HepG2 (cell line): Measurements from ENCODE around the gene RILPL1. TPM values are rescaled to one million over a fixed set of nuclear protein-coding genes. Genes with fewer than 3 reads are reported as not detected.

Experiments
- ATAC-seq: fragments of 200-7000 bp; cut with Tn5 transposase; 3 replicates; pipeline ENCODE4 v1.9.1; 2020; ENCODE audit warnings: mild to moderate bottlenecking, moderate library complexity
- BruUV-seq: library from RNA; stranded (reverse); fragments of 400-500 nt; replicated peaks from 2 replicates; lab custom pipeline; 2021; lab: Mats Ljungman, UMichigan
- CTCF ChIA-PET: fragments of 300-600 bp; formaldehyde crosslinking; extraction: SDS; loops from one replicate; lab custom pipeline; 2021; ENCODE audit warnings: low total read pairs, inconsistent platforms, low intra/inter-chr PET ratio; lab: Yijun Ruan, JAX
- POLR2A ChIA-PET: fragments of 350-600 bp; sonication (Branson Sonifier 250); formaldehyde crosslinking; loops from one replicate; lab custom pipeline; 2020; ENCODE audit warnings: antibody characterized with exemption, inconsistent platforms; lab: Yijun Ruan, JAX
- DNase-seq: peaks from one replicate; pipeline ENCODE4 v3.0.0-alpha.2; 2015; ENCODE audit warnings: low spot score
- FAIRE-seq: peaks from 3 replicates; lab custom pipeline; 2011; peaks lifted over from hg19 to GRCh38; lab: Jason Lieb, UNC
- H2AFZ ChIP-seq: one replicate; pipeline ENCODE4 v1.6.1; 2011; ENCODE audit warnings: low read length, inconsistent platforms
- H3K27ac ChIP-seq: fragments of 300-600 bp; 3 replicates; pipeline ENCODE4 v1.8.0; 2011; ENCODE audit warnings: mixed run types, mild to moderate bottlenecking, mixed read lengths, low read length, inconsistent platforms; ENCODE audit not compliant: insufficient read depth; ENCODE audit errors: extremely low read length
- H3K27me3 ChIP-seq, 2 experiments: fragments of 200-600 bp in 1 of 2; 2 replicates in 1 of 2; 3 replicates in 1 of 2; pipeline versions ENCODE4 v1.6.0 to v1.8.0; 2011; ENCODE audit warnings: low read length in 2 of 2, mild to moderate bottlenecking in 2 of 2, moderate library complexity in 2 of 2, inconsistent platforms in 1 of 2; ENCODE audit not compliant: insufficient read depth in 2 of 2, control insufficient read depth in 1 of 2
- H3K36me3 ChIP-seq, 2 experiments: fragments of 200-600 bp in 1 of 2; replicated peaks in 1 of 2; 2 replicates in 1 of 2; 3 replicates in 1 of 2; pipeline versions ENCODE4 v1.5.1 to v1.8.0; 2011; ENCODE audit warnings: low read length in 2 of 2, inconsistent platforms in 1 of 2; ENCODE audit not compliant: insufficient read depth in 2 of 2, control insufficient read depth in 1 of 2
- H3K4me1 ChIP-seq: 2 replicates; pipeline ENCODE4 v1.5.1; 2012; ENCODE audit warnings: low read length, inconsistent platforms; ENCODE audit not compliant: insufficient read depth
- H3K4me2 ChIP-seq: 2 replicates; pipeline ENCODE4 v1.6.0; 2011; ENCODE audit warnings: low read depth, low read length, inconsistent platforms
- H3K4me3 ChIP-seq, 3 experiments: fragments of 200-600 bp in 1 of 3; sonication (generic), shearing (Covaris generic) in 1 of 3; replicated peaks in 1 of 3; 2 replicates each; pipeline ENCODE4 v1.5.1; 2011 to 2016; ENCODE audit warnings: low read length in 3 of 3, inconsistent platforms in 2 of 3, low read depth in 2 of 3, mild to moderate bottlenecking in 2 of 3, control low read depth in 1 of 3, mixed read lengths in 1 of 3; ENCODE audit not compliant: insufficient read depth in 1 of 3
- H3K79me2 ChIP-seq: one replicate; pipeline ENCODE4 v1.6.1; 2011; ENCODE audit warnings: low read length, inconsistent platforms; ENCODE audit not compliant: insufficient read depth
- H3K9ac ChIP-seq: 2 replicates; pipeline ENCODE4 v1.6.0; 2011; ENCODE audit warnings: mild to moderate bottlenecking, low read depth, low read length, inconsistent platforms; ENCODE audit not compliant: insufficient read depth
- H3K9me3 ChIP-seq: 2 replicates; pipeline ENCODE4 v1.5.1; 2012; ENCODE audit warnings: mild to moderate bottlenecking, low read length
- H4K20me1 ChIP-seq: 2 replicates; pipeline ENCODE4 v1.6.0; 2011; ENCODE audit warnings: inconsistent platforms, mild to moderate bottlenecking, low read length, moderate library complexity; ENCODE audit not compliant: insufficient read depth
- CBX2 ChIP-seq, 2 experiments: fragments of 200-600 bp in 1 of 2; sonication (generic); formaldehyde crosslinking in 1 of 2; IDR thresholded peaks; 2 replicates each; pipeline versions ENCODE4 v1.7.0 to v1.8.1; 2018 to 2022; ENCODE audit warnings: low read depth in 2 of 2, low read length in 1 of 2, mild to moderate bottlenecking in 1 of 2, missing genetic modification reagents in 1 of 2
- FLYWCH1 ChIP-seq: sonication (generic); formaldehyde crosslinking; IDR thresholded peaks from 2 replicates; pipeline ENCODE4 v1.8.1; 2023; ENCODE audit warnings: mild to moderate bottlenecking, missing genetic modification reagents
- FOXA3 ChIP-seq: IDR thresholded peaks from 2 replicates; pipeline ENCODE4 v1.6.1; 2016; ENCODE audit warnings: missing genetic modification reagents, missing compliant biosample characterization
- IRF2 ChIP-seq: IDR thresholded peaks from 2 replicates; pipeline ENCODE4 v1.6.1; 2018; ENCODE audit warnings: missing genetic modification reagents, missing compliant biosample characterization
- MED13 ChIP-seq: sonication (generic); formaldehyde crosslinking; IDR thresholded peaks from 2 replicates; pipeline ENCODE4 v1.5.0; 2020; ENCODE audit warnings: missing genetic modification reagents
- PCBP2 ChIP-seq: fragments of 200-400 bp; formaldehyde crosslinking; optimal IDR thresholded peaks from 2 replicates; pipeline ENCODE3; 2018; ENCODE audit warnings: low read length, low read depth; ENCODE audit not compliant: poor library complexity, severe bottlenecking
- PRMT3 ChIP-seq: sonication (generic); formaldehyde crosslinking; IDR thresholded peaks from 2 replicates; pipeline ENCODE4 v1.8.1; 2022; ENCODE audit warnings: low read depth, mild to moderate bottlenecking, moderate library complexity, missing genetic modification reagents, borderline replicate concordance
- REST ChIP-seq, 2 experiments: IDR thresholded peaks; 2 replicates each; pipeline ENCODE4 v1.6.1; 2011 to 2012; ENCODE audit warnings: low read length in 2 of 2, borderline replicate concordance in 1 of 2, low read depth in 1 of 2, mild to moderate bottlenecking in 1 of 2, moderate library complexity in 1 of 2
- SNAPC5 ChIP-seq: sonication (generic); formaldehyde crosslinking; IDR thresholded peaks from 2 replicates; pipeline ENCODE4 v1.8.1; 2023; ENCODE audit warnings: mild to moderate bottlenecking, missing genetic modification reagents, borderline replicate concordance
- ZNF598 ChIP-seq: sonication (generic); formaldehyde crosslinking; IDR thresholded peaks from 2 replicates; pipeline ENCODE4 v1.5.1; 2020; ENCODE audit warnings: mild to moderate bottlenecking, missing genetic modification reagents, borderline replicate concordance
- ZNF609 ChIP-seq: sonication (generic); formaldehyde crosslinking; IDR thresholded peaks from 2 replicates; pipeline ENCODE4 v1.4.0; 2020; ENCODE audit warnings: mild to moderate bottlenecking, missing genetic modification reagents, borderline replicate concordance
- ZNF652 ChIP-seq: IDR thresholded peaks from 2 replicates; pipeline ENCODE4 v1.6.1; 2016; ENCODE audit warnings: low read depth, borderline replicate concordance
- ZSCAN21 ChIP-seq: sonication (generic); formaldehyde crosslinking; IDR thresholded peaks from 2 replicates; pipeline ENCODE4 v1.8.0; 2022; ENCODE audit warnings: mild to moderate bottlenecking, missing genetic modification reagents, moderate library complexity, borderline replicate concordance
- WGBS: methylation state at CpG from one replicate; pipeline ENCODE4 v1.1.6; 2017; ENCODE audit warnings: low lambda C conversion rate; 5-methylcytosine and 5-hydroxymethylcytosine counted together
- in situ Hi-C: cut with HindIII; loops from 2 replicates; pipeline ENCODE4 v1.10.0; 2017; ENCODE audit warnings: low pct_unique_long_range_greater_than_20kb; ENCODE audit not compliant: extremely low pct_ligation_motif_present
- intact Hi-C: fragments of 100-400 bp; cut with micrococcal nuclease; formaldehyde crosslinking; loops from one replicate; pipeline ENCODE4 v1.10.0; 2022; ENCODE audit not compliant: unreplicated experiment
- polyA plus RNA-seq, 8 experiments: library from polyadenylated mRNA; depleted of rRNA in 3 of 8; stranded (reverse) in 7 of 8; unstranded in 1 of 8; fragments of >200 nt; fragmentation: Illumina TruSeq in 4 of 8; extraction: Trizol in 4 of 8; gene quantifications; 2 replicates each; pipeline versions ENCODE4 v1.2.1 to v1.2.3, GENCODE V29; 2011 to 2016; ENCODE audit warnings: low read depth in 4 of 8, missing spikeins in 1 of 8, mixed read lengths in 1 of 8; ENCODE audit not compliant: insufficient read depth in 1 of 8
- total RNA-seq, 5 experiments: library from RNA; depleted of rRNA; stranded (reverse); fragments of >200 nt; fragmentation: Illumina TruSeq; extraction: Trizol; gene quantifications; 2 replicates each; pipeline ENCODE4 v1.2.3, GENCODE V29; 2016; ENCODE audit warnings: low read depth in 1 of 5
- TF ChIP-seq, protein P1 (sequence below): fragments of 450-650 bp; IDR thresholded peaks from 2 replicates; pipeline ENCODE4 v1.6.1; 2017

The RILPL1 gene
- total and polyA plus RNA-seq, 2 of the 13 experiments (the other 11 are each of a cell fraction or from before 2014, with no cell fraction given) = 5.8 to 28.4 TPM

DNA sequence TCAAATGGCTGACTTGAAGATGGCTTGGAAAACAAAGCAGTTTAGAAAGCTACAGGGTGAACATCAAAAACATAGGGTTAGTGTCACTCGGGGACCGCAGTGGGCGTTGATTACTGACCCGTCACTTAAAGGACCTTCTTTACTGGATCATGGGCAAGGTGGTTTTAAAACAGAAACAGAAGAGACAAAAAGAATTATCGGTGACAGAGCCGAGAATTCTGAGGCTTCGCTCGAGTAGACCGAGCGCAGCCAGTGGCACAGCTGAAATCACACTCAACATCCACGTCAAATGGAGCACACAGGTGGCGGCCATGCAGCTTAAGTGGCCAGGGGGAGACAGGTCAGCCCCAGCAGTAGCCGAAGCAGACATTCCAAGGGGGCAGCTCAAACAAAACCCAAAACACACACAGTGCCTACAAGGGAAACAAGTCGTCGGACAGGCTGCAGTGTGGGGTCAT is 58.2 kb downstream of the RILPL1 start:
- intact Hi-C loops = no loop called here
- DNase-seq (no peak), FAIRE-seq (no peak), ATAC-seq (no peak)
- H4K20me1 ChIP-seq = no peaks in the 10 kb centered on the region
- TF ChIP-seq PCBP2 = no peak
- TF ChIP-seq FOXA3 (CRISPR knock-in tag) = no peak
- no peak for TF ChIP-seq CBX2 (IDR thresholded peaks at IDR 0.05; ENCODE audit: low read depth, low read length)
- TF ChIP-seq CBX2 (CRISPR knock-in tag; IDR thresholded peaks at IDR 0.05; ENCODE audit: low read depth) = no peak
- no peak for TF ChIP-seq MED13 (CRISPR knock-in tag)
- no peak for TF ChIP-seq ZNF652 (CRISPR knock-in tag)
- no peak for TF ChIP-seq SNAPC5 (CRISPR knock-in tag)
- no peak for TF ChIP-seq ZNF609
- no peak for TF ChIP-seq IRF2 (CRISPR knock-in tag)
- TF ChIP-seq ZNF598 = no peak
- no peak for TF ChIP-seq FLYWCH1 (CRISPR knock-in tag)
- no peak for TF ChIP-seq PRMT3 (CRISPR knock-in tag)
- TF ChIP-seq, protein P1, sequence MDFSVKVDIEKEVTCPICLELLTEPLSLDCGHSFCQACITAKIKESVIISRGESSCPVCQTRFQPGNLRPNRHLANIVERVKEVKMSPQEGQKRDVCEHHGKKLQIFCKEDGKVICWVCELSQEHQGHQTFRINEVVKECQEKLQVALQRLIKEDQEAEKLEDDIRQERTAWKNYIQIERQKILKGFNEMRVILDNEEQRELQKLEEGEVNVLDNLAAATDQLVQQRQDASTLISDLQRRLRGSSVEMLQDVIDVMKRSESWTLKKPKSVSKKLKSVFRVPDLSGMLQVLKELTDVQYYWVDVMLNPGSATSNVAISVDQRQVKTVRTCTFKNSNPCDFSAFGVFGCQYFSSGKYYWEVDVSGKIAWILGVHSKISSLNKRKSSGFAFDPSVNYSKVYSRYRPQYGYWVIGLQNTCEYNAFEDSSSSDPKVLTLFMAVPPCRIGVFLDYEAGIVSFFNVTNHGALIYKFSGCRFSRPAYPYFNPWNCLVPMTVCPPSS = no peak
- TF ChIP-seq REST (IDR thresholded peaks at IDR 0.05; ENCODE audit: borderline replicate concordance in 1 of 2, low read depth in 1 of 2, low read length in 2 of 2) = no peak
- TF ChIP-seq ZSCAN21 (CRISPR knock-in tag) = no peak
- no peak overlapping the region for H3K4me3 ChIP-seq
- no peak overlapping the region for H3K27ac ChIP-seq
- H3K4me1 ChIP-seq = peaks cover 49% of the 10 kb centered on the region
- no TSS peak for BruUV-seq
- no peak overlapping the region for H3K9ac ChIP-seq
- no peaks in the 10 kb centered on the region for H3K27me3 ChIP-seq
- WGBS = 95% methylated on average over 15 of the region's 15 CpGs
- CTCF ChIA-PET = no interaction called here
- POLR2A ChIA-PET = no interaction called here
- peaks cover 19 to 21% of the 10 kb centered on the region in 2 experiments; a peak in 4 of 5 replicates for H3K36me3 ChIP-seq
- in situ Hi-C loops = no loop called here
- no peak overlapping the region for H3K4me2 ChIP-seq
- H3K79me2 ChIP-seq = no peaks in the 10 kb centered on the region
- no peak overlapping the region for H2AFZ ChIP-seq
- H3K9me3 ChIP-seq = no peaks in the 10 kb centered on the region
